HG02852 (cell line): ENCODE data around the gene GPR101.

ENCODE experiments used
- ATAC-seq: cut with Tn5 transposase; IDR thresholded peaks from one replicate; pipeline ENCODE4 v1.9.1; 2021; ENCODE audit warnings: mild to moderate bottlenecking, moderate library complexity; ENCODE audit not compliant: unreplicated experiment

GPR101 gene, protein sequence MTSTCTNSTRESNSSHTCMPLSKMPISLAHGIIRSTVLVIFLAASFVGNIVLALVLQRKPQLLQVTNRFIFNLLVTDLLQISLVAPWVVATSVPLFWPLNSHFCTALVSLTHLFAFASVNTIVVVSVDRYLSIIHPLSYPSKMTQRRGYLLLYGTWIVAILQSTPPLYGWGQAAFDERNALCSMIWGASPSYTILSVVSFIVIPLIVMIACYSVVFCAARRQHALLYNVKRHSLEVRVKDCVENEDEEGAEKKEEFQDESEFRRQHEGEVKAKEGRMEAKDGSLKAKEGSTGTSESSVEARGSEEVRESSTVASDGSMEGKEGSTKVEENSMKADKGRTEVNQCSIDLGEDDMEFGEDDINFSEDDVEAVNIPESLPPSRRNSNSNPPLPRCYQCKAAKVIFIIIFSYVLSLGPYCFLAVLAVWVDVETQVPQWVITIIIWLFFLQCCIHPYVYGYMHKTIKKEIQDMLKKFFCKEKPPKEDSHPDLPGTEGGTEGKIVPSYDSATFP

DNA sequence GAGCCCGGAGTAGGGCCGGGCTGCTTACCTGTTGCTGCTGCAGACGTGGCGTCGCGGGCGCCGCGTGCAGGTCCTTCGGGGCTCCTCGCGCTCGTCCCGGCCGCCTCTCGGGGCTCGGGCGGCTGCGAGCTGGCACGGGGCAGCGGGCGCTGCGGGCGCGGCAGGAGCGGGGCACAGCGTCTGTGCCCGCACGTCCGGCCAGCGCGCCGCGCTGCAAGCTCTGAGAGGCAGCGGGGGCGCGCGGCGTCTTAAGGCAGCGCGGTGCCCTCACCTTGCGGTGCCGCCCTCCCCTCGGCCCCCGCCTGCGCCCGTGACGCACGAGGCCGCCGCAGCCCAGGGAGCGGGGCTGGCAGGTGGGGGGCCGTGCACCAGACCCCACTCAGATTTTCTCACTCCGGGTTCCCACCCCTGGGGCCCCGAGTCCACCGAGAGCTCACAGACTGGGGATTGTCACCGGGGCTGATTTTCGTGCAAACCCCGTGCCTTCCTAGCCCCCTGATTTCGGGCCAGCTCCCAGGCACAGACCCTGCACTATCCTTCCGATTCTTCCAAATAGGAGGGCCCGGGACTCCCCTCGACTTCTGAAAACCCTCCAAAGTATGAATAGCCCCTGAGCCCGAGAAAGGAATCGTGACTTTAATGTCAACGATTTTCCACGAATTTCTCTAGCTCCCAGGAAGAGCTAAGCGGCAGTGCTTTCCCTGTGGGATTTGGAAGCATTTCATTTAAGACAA lies at the start of gene GPR101:
GPR101 (minus strand) TSS at position 222 of the 734 bp plus-strand sequence. CDS start 2,321 bp downstream, outside the sequence.
- ATAC-seq: no peak

DNA sequence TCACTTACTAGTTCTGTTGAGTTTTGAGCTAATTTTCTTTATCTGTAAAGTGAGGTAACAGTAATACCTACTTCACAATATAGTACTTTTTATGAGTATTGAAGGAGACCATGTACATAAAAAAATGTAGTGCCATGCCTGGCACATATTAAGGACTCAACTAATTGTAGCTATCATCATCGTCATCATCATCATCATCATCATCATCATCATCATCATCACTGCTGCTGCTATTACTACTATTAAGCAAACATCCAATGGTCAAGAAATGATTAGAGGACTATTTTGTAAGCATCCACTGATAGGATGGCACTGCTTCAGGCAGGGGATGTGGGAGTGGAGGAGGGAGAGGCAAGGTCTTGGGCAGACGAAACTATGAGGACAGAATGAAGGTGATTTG lies 47.4 kb upstream of the GPR101 start:
- ATAC-seq: no peak

DNA sequence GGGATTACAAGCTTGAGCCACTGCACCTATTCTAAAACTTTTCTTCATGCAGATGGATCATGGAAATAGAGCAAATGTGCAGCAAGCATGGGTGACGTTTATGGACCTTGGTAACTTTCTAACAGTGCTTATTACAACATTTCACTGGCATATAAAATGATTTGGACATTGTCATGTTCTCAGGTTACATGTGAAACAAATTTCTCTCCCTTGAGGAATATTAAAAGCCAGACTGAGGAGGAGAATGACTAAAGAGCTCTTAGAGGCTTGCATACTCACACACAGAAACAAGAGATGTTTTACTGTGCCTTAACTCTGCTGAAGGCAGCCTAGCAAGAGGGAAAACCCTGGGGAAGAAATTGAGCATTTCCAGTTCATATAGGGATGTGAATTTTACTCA lies 38.6 kb upstream of the GPR101 start:
- no peak for ATAC-seq

DNA sequence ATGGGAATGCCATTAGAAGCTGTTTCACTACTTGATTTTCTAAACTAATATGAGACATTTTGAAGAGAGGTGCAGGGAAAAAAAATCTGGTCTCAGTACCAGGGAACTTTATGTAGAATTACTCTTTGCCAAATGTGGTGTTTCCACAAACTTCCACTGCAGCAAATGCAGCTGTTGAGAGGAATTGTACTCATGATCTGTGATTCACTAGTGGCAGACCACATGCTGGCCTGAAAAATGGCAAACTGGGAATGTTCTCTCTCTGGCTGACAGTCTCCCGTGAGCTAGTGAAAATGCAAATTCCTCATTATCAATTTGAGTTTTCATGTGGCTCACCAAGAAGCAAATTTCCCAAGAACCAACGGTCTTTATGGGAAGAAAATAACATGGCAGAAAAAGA lies 37.8 kb upstream of the GPR101 start:
- no peak for ATAC-seq

DNA sequence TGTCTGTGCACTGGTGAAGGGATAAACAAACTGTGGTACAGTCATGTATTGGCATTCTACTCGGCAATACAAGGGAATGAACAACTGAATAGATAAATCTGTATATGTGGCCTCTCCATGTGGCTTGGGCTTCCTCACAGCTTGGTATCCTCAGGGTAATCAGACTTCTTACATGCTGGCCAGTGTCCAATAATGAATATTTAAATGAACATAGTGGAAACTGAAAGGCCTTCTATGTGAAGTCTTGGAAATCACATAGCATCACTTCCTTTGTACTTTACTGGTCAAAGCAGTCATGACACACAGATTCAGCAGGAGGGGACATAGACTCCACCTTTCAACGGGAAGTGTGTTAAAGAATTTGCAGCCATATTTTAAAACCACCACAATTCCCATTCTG lies 33.4 kb upstream of the GPR101 start:
- no peak for ATAC-seq

DNA sequence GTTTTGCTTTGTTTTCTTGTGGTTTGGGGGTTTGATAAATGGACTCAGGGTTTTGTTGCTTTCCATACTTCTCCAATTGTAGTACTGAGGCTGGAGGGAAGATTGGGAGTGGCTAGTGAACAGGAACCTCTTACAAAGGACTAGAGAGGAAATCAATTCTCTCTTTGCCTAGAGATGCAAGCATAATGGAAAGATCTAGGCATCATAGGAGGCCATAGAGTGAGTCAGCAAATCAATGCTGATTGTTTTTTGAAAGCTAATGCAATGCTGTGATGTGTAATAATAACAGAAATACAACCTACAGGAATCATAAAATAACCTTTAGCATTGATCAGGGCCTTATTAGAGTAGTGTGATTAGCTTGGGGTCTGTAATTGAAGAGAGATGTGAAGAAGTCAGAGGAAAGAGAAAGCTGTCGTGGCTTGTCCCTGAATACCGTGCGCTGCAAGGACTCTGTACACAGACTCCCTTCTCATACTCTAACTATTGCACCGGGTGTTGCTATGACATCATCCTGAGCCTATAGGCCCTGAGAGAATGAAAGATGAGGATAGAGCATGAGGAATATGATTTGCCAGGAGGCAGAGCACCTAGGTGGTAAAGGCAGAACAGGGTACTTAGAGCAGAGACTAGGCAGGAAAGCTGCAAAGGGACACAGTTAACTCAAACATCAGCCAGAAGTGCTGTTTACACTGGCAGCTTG lies 29.3 kb upstream of the GPR101 start:
- ATAC-seq: no peak

DNA sequence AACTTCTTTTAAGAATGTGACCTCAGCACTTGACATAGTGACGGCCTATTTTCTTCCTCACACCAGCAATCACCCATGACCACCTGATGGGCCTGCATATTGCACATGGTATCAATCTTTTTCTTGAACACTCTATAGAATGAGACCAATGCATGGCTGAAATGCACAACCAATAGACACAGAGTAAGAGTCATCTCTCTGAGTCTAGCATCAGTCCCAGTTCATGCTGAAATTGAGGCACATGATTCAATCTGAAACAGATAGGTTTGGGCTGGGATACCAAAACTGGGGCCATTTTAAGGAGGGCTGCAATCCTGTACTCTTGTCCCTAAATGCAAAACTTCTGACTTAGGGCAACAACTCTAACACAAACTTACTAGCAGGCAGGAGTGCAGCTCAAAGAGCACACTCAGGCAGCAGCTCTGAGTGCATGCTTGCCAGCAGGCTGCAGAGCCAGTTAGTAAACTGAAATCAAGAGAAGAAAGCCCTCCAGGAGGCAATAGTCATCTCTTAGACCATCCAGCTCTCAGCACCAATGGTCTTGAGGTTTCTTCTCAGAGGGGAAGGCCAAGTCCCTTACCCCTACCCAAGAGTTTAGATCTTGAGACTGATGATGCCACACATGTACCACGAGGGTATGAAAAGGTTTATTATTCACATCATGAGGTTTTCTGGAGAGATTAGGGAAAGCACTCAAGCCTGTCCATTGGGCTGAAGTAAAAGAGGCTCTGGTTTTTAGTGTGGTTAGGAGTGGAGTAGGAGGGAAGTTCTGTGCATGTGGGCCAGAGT lies 24.7 kb upstream of the GPR101 start:
- ATAC-seq: no peak

DNA sequence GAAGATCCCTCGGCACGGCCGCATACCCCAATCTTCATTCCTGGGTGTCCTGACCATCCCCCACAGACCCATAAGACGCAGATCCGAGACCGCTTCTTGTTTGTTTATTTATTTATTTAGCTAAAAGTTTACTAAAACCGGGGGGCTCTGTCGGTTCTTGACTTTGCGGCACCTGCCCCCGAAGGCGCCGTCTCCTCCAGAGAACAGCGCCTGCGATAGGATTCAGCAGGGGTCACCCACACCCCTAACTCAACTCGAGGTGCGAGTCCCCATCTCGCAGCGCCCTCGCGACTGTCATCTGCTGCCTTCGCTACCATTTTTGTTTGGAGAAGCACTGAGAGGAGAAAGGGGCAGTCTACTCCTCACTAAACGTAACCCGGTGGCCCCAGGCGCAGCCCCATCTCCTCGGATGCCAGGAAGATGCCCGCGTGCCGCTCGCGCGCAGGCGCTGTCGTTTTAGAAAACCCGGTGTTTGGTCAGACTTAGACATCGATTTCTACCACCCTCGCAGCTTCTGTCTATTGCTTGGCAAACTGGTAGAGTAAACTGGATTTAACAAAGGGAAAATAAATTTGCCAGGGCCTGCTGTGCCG lies 18.9 kb upstream of the GPR101 start:
- peak; percentile 16 for ATAC-seq

DNA sequence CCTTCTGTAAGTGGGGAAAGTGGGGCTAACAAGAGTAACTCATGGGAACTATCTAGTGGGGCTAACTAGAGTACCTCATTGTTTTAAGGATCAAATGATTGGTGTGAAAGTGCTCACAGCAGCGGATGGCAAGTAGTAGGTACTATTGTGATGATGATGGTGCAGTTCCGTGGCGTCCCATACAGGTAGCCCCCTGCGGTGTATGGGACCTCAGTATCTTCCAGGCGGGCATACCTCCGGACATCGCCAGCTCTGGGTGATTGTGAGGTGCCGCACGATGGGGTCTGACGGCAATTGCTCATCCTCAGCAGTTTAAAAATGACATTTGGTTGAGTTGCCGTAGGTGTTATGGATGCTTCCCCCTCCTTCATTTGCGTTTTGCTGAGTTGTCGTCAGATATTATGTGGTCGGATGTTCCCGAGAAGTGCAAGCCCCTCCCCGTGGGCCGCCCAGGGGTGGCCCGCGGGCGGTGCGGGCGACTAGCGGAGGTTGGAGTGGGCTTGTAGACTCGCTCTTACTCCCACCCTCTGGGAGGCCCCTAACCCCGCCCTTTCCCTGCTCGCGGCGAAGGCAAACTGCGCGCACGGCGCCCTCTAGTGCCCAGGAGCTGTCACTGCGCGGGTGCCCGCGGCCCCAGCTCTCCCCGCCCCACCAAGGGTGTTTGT lies 18.3 kb upstream of the GPR101 start:
- peak; percentile 97 for ATAC-seq

DNA sequence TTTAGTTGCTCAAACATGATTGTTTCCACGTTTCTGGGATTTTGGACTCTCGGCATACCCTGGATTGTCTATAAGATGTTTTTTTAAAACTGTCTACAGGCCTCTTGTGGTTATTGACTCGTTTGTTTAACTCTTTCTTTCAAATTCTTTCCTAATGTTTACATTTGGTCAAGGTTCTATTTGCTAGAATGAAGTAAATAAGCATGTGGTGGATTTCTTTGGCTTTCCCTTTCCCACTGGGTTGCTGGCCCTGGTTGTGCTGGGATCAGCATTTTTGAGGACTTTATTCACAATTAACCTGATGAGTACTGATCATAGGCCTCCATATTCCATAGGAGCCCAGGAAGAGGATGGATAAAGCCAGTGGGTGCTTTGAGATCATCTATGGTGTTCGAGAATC lies 11.1 kb upstream of the GPR101 start:
- no peak for ATAC-seq

DNA sequence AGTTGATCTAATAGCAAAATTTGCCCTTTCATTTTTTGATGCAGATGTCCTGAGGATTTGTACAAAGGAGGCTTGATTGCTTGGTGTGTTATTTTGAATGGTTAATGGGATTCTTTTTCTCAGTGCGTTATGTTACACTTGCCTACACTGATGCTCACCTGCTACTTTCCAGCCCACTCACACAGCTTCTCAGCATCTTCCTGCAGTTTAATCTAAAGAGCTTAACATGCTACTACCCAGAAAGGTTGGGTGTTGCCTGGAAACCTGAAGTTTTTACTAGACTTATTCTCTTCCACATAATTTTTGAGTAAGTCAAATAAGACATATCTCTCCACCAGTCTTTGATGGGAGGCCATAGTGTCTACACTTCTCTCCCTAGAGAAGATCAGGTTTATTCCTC lies 9.9 kb upstream of the GPR101 start:
- ATAC-seq: no peak

DNA sequence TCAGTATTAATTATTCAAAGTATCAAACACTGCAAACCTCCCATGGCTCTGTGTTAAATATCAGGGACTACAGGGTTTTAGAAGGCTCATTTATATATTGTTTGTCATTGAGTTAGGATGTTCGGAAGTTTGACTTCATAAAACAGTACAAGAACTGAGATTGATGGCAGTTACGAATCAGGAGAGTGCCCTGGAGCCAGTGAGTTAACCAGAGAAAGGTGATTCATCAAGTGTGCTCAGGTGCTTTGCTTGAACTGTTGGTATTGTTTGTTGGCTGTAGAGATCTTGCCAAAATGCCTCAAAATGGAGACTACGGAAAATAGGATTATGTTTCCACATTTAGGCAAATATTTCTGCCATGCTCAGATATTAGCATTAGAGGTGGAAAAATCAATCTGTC lies 7.5 kb upstream of the GPR101 start:
- ATAC-seq: no peak

DNA sequence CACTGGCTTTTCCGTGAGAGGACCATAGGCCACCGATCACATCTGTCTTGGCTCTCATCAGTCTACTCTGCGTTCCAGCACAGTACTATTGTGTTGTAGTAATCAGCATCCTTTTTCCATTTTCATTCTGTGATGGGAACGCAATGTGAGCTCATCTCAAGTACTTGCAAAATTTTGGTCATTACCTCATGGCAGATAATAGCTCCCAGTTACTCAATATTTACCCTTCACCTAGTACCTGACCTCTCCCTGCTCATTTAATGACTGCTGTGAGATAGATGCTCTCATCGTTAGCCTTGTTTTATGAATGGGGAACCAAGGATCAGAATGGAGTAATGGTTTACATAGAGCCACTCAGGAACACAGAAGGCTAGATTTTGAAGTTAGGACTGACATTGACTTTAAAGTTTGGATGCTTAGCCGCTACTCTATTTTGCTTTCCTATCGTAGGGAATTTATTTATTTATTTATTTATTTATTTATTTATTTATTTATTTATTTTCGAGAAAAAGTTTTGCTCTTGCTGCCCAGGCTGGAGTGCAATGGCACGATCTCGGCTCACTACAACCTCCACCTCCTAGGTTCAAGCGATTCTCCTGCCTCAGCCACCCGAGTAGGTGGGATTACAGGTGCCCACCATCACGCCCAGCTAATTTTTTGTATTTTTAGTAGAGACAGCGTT lies 6.5 kb upstream of the GPR101 start:
- no peak for ATAC-seq

DNA sequence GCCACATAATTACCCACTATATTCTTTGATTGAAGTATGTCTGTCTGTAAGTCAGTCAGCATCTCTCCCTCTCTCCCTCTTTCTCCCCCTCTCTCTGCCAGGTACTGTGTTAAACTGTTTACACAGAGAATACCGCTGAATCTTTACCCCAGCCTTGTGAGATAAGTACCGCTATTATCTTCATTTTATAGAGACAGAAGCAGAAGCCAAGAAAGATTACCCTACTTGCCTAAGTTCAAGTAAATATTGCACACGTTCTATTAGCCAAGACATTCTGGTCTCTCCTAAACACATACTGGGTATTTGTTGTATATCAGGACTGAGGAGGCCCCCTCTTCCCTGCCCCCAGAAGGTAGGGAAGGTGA lies 695 bp upstream of the GPR101 start:
- ATAC-seq: no peak

DNA sequence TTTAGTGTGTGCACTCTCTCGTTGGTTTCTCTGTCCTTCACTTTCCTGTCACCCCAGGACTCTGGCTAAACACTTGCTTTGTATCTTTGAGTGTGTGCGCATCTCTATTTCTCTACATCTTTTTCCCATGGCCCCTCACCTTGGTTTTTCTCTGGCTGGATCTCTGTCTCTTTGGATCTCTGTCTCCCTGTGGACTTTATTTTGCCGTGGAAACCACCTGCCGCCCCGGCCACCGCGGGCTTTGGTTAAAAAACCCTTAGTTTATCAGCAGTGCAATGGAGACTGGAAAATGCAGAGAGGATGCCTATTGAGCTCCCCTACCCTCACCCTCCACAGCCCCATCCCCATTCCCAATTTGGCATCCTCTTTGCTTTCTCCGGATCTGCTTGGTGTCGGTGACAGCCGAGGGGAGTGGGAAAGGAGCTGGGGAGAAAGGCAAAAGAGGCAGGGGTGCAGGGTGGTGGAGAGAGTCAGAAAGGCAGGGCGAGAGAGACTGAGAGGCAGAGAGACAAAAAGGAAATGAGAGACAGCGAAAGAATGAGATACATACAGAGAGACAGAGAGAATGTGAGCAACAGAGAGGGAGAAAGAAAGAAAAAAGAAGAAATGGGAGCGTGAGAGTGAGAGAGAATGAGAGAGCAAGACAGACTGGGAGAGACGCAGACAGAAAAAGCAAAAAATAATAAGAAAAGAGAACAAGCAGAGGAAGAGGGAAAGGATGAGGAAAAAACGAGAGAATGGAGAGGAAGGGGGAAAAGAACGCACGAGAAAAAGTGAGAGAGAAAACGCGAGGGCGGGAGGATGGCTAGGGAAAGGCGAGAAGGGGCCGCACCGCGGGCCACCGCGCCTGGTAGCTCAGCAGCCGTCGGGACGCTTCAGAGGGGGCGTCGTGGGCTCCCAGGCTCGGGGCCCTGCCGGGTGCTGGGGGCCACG lies 688 bp downstream of the GPR101 start:
- no peak for ATAC-seq

DNA sequence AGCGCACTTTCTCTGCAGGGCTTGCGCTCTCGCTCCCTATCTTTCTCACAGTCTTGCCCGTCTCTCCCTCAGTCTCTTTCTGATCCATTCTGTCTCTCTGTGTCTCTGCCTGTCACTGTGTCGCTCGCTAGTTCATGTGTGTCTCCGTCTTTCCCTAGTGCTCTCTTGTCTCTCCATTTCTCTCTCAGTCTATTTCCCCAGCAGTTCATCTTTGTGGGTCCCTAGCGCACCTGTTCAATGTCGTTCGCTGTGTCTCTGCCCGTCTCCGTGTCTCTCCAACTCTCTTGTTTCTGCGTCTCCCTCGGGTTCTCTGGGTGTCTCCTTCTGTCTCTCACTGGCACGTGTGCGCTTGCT lies 1.5 kb downstream of the GPR101 start:
- ATAC-seq: no peak

DNA sequence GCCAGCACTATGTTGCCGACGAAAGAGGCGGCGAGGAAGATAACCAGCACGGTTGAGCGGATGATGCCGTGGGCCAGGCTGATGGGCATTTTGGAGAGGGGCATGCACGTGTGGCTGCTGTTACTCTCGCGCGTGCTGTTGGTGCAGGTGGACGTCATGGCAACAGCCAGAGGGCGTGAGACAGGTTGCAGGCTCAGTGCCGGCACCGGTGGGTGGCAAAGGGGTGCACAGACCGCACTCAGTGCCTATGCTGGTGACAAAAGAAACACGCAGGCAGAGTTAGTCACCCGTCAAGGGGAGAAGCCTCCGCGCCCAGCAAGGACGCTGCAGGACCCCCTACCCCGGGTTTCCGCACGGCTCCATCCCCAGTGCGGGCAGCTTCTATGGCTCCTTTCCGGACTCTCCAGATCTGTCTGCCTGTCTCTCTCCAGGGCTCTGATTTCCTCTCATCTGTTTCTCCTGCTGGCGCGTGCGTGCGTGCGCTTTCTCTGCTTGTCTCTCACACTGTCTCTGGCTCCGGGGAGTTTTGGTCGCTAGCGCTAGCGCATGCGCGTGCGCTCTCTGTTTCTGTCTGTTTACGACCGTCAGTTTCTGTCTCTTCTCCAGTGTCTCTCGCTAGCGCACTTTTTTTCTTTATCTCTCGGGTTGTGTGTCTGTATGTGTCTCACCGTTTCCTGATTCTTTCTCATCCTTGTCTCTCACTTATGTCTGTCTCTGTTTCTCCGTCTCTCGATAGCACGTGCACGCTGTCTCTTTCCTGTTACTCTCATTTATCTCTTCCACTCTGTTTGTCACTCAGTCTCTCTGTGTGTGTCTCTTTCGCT lies 2.1 kb downstream of the GPR101 start:
- peak; percentile 90 for ATAC-seq
